Measurements from ENCODE around the gene PLOD1. TPM values are rescaled to one million over a fixed set of nuclear protein-coding genes. Genes with fewer than 3 reads are reported as not detected.
A peak's percentile ranks its signal among the peaks of the same experiment; 100 is the strongest.

Gene PLOD1
- total and polyA plus RNA-seq, 4 donors: 33.5 to 112 (median 79.1) TPM

DNA sequence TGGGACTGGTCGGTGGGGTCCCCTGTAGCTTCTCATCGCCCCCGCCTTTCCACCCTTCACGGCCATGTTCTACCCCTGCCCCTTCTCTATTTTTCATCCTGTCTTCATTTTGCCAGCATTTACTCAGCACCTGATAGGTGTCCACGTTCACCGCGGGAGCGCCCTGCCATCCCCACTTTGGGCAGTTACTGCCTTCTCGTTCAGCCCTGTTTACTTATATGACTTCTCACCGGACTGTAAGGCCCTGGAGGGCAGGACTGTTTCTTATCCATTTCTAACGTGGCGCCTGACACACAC, 46.1 kb downstream of the PLOD1 start:
- Histone ChIP-seq H3K27me3 (ENCODE audit: control insufficient read depth in 3 of 3, insufficient read depth in 3 of 3, low read length in 2 of 3) (no peaks in the 10 kb centered on the region), H3K4me3 (peak overlapping the region; percentile 88), H3K36me3 (ENCODE audit: control insufficient read depth in 4 of 4, insufficient read depth in 4 of 4, low read length in 4 of 4) (peaks cover 0 to 20% (median 13%) of the 10 kb centered on the region in 4 donors), H3K4me1 (ENCODE audit: control insufficient read depth in 5 of 5, insufficient read depth in 5 of 5, low read length in 5 of 5) (peaks cover 3 to 12% (median 8%) of the 10 kb centered on the region in 5 donors), H3K27ac (ENCODE audit: low read depth in 1 of 2, low read length in 1 of 2) (peak overlapping the region; percentile 95 to 99), H3K9me3 (ENCODE audit: control insufficient read depth in 4 of 4, insufficient read depth in 3 of 4, low read length in 3 of 4) (no peaks in the 10 kb centered on the region), H3K9ac (ENCODE audit: insufficient read depth in 1 of 2, low read length in 2 of 2) (peak overlapping the region; percentile 87 to 91)
- no peak for TF ChIP-seq CTCF (IDR thresholded peaks at IDR 0.05; ENCODE audit: control extremely low read depth, extremely low read depth)
- no peak for DNase-seq
- WGBS, 2 donors: 0 to 1% methylated on average over 12 of the region's 12 CpGs
- ATAC-seq (ENCODE audit: insufficient read depth, low FRiP score): no peak

GRCh38 chr1:11981378-11982009, 47.0 kb downstream of the PLOD1 start:
- Histone ChIP-seq H3K27ac (ENCODE audit: low read depth in 1 of 2, low read length in 1 of 2) (peak overlapping the region in 1 of 2 donors; percentile 99), H3K9ac (ENCODE audit: insufficient read depth in 1 of 2, low read length in 2 of 2) (no peak overlapping the region), H3K4me3 (no peak overlapping the region), H3K4me1 (ENCODE audit: control insufficient read depth in 5 of 5, insufficient read depth in 5 of 5, low read length in 5 of 5) (peaks cover 3 to 12% (median 11%) of the 10 kb centered on the region in 5 donors), H3K9me3 (ENCODE audit: control insufficient read depth in 4 of 4, insufficient read depth in 3 of 4, low read length in 3 of 4) (no peaks in the 10 kb centered on the region), H3K27me3 (ENCODE audit: control insufficient read depth in 3 of 3, insufficient read depth in 3 of 3, low read length in 2 of 3) (no peaks in the 10 kb centered on the region), H3K36me3 (ENCODE audit: control insufficient read depth in 4 of 4, insufficient read depth in 4 of 4, low read length in 4 of 4) (peaks cover 0 to 25% (median 13%) of the 10 kb centered on the region in 4 donors)
- DNase-seq (no peak), ATAC-seq (ENCODE audit: insufficient read depth, low FRiP score) (no peak)
- 87 to 90% methylated on average over 13 of the region's 13 CpGs for WGBS, 2 donors
- TF ChIP-seq CTCF (IDR thresholded peaks at IDR 0.05; ENCODE audit: control extremely low read depth, extremely low read depth): no peak

- DNase-seq (no peak), ATAC-seq (ENCODE audit: insufficient read depth, low FRiP score) (no peak)
- WGBS, 2 donors: 76 to 96% methylated on average over 3 of the region's 3 CpGs
- no peak overlapping the region for H3K9ac ChIP-seq (ENCODE audit: insufficient read depth in 1 of 2, low read length in 2 of 2)
- peaks cover 0 to 25% (median 14%) of the 10 kb centered on the region in 4 donors for H3K36me3 ChIP-seq (ENCODE audit: control insufficient read depth in 4 of 4, insufficient read depth in 4 of 4, low read length in 4 of 4)
- no peaks in the 10 kb centered on the region for H3K9me3 ChIP-seq (ENCODE audit: control insufficient read depth in 4 of 4, insufficient read depth in 3 of 4, low read length in 3 of 4)
- peaks cover 3 to 12% (median 11%) of the 10 kb centered on the region in 5 donors for H3K4me1 ChIP-seq (ENCODE audit: control insufficient read depth in 5 of 5, insufficient read depth in 5 of 5, low read length in 5 of 5)
- no peak for TF ChIP-seq CTCF (IDR thresholded peaks at IDR 0.05; ENCODE audit: control extremely low read depth, extremely low read depth)
- H3K27me3 ChIP-seq (ENCODE audit: control insufficient read depth in 3 of 3, insufficient read depth in 3 of 3, low read length in 2 of 3): no peaks in the 10 kb centered on the region
- peak overlapping the region in 1 of 2 donors; percentile 99 for H3K27ac ChIP-seq (ENCODE audit: low read depth in 1 of 2, low read length in 1 of 2)
- H3K4me3 ChIP-seq: no peak overlapping the region
Observed at GRCh38 chr1:11982010-11982392, 47.5 kb downstream of the PLOD1 start.

DNA sequence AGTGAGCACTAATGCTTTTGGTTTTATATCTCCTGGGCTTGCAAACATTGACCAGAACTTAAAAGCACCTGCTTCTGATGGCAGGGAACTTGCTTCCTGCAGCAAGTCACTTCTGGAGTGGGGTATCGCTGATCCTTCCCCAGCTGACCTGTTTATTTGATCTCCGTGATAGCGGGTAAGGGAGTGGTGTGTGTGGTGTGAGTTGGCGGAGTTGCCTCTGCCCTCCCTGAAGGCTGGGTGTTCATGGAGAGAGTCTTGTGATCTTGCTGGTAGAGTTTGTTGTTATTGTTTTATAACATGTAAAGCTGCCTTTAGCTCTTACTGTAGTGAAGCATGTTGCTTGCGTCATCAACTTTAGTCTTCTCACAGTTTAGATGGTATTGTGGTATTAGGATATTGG, 49.6 kb downstream of the PLOD1 start:
- Histone ChIP-seq H3K9me3 (ENCODE audit: control insufficient read depth in 4 of 4, insufficient read depth in 3 of 4, low read length in 3 of 4) (no peaks in the 10 kb centered on the region), H3K4me3 (no peak overlapping the region), H3K36me3 (ENCODE audit: control insufficient read depth in 4 of 4, insufficient read depth in 4 of 4, low read length in 4 of 4) (peaks cover under 1 to 30% (median 18%) of the 10 kb centered on the region in 4 donors), H3K27ac (ENCODE audit: low read depth in 1 of 2, low read length in 1 of 2) (peak overlapping the region in 1 of 2 donors; percentile 74), H3K9ac (ENCODE audit: insufficient read depth in 1 of 2, low read length in 2 of 2) (no peak overlapping the region), H3K27me3 (ENCODE audit: control insufficient read depth in 3 of 3, insufficient read depth in 3 of 3, low read length in 2 of 3) (no peaks in the 10 kb centered on the region), H3K4me1 (ENCODE audit: control insufficient read depth in 5 of 5, insufficient read depth in 5 of 5, low read length in 5 of 5) (peaks cover 3 to 13% (median 11%) of the 10 kb centered on the region in 5 donors)
- DNase-seq: no peak
- WGBS, 2 donors: 84 to 88% methylated on average over 5 of the region's 5 CpGs
- no peak for TF ChIP-seq CTCF (IDR thresholded peaks at IDR 0.05; ENCODE audit: control extremely low read depth, extremely low read depth)
- ATAC-seq (ENCODE audit: insufficient read depth, low FRiP score): no peak

All from lung (tissue), 12 donors.